Activated T-cell treated with anti-CD3 and anti-CD28 coated beads, Interleukin-2, amount 50 U/mL, for 1 hour (primary cell): ENCODE measurements around the gene SLC25A6.
"Not testable (repeated sequence)": the region's sequence is repeated elsewhere in the genome, so short reads cannot be mapped to it uniquely, and the experiment has no call there.

Experiments
- DNase-seq: peaks from one replicate; pipeline ENCODE4 v3.0.0-alpha.2; 2020

SLC25A6 gene

DNA sequence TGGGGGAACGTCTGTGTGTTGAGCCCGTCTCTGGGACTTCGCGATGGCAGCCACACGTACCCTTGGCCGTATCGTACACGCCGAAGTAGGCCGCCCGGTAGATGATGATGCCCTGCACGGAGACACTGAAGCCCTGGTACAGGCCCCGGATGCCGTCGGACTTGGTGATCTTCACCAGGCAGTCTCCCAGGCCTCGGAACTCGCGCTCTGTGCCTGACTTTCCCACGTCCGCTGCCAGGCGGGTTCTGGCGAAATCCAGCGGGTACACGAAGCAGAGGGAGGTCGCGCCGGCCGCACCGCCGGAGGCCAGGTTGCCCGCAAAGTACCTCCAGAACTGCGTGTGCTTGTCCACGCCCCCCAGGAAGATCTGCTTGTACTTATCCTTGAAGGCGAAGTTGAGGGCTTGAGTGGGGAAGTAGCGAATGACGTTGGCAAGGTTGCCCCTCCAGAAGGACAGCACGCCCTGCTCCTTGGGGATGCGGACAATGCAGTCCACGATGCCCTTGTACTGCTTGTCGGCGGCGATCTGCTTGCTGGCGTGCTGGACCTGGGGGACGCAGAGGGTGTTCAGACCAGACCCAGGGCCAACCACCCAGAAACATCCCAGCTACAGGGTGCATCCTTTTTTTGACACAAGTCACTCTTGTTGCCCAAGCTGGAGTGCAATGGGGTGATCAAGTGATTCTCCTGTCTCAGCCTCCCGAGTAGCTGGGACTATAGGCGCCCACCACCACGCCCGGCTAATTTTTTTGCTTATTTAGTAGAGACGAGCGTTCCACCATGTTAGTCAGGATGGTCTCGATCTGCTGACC is 2.5 kb downstream of the SLC25A6 start:
- DNase-seq, result peak; percentile 17

DNA sequence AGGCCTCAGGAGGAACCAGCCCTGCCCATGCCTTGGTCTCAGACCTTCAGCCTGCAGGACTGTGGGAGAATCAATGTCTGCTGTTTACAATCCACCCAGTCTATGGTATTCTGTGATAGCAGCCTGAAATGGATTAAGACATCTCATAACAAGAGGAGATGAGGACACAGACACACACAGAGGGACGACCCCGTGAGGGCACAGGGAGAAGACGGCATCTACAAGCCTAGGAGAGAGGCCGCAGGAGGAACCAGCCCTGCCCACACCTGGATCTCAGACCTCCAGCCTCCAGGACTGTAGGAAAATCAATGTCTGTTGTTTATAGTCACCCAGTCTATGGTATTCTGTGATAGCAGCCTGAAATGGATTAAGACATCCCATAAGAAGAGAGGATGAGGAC is 3.3 kb downstream of the SLC25A6 start:
- peak; percentile 2 for DNase-seq

DNA sequence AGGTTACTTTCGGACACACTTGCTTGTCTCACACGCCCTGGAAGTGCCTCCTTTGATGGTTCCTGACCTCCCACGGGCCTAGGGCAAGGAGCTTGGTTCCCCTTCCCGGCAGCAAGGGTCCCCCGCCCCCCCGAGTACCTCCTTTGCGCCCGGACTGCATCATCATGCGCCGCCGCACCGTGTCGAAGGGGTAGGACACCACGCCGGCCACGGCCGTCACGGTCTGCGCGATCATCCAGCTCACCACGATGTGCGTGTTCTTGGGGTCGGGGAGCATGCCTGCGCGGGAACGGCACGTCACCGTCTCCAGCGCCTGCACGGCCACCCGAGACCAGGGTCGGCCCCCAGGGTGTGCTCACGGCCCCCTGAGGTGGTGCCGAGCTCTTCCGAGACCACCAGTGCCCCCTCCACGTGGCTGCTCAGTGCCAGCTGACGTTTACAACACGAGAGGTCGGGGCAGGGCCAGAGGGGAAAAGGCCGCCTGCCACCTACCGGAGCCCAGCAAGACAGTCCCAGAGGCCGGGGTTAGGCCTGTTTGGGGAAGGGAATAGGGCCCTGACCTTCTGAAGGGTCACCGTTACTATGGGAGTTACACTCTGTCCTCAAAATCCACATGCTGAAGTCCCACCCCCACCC is 4.7 kb downstream of the SLC25A6 start:
- peak; percentile 13 for DNase-seq

DNA sequence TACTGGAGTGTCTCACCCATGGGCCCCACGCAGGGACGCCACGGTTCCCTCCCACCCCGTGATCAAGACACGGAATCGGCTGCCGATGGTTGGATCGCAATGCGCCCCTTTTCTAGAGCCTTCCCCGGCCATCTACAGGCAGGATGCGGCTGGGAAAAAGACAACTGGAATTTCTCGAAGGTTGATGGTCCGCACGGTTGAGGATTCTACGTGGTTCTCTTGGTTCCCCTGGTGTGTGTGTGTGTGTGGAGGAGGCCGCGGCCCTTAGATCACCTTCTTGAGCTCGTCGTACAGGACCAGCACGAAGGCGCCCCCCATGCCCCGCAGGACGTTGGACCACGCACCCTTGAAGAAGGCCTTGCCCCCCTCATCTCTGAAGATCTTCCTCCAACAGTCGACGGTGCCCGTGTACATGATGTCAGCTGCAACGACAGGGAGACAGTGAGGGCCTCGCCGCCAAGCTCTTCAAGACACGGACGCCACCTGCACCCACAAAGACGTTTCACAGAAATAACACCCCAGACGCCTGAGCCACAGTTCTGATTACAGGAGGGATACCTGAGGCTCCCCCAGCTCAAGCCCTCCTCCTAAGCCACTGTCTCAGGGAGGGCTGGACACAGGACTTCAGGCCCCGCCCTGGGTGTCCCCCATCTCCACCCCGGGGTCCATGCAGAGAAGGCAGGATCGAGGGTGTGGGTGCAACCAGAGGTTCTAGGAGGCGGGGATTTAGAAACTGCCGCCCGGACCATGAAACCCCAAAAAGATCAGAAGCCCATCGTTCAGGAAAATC is 5.4 kb downstream of the SLC25A6 start:
- no peak for DNase-seq

DNA sequence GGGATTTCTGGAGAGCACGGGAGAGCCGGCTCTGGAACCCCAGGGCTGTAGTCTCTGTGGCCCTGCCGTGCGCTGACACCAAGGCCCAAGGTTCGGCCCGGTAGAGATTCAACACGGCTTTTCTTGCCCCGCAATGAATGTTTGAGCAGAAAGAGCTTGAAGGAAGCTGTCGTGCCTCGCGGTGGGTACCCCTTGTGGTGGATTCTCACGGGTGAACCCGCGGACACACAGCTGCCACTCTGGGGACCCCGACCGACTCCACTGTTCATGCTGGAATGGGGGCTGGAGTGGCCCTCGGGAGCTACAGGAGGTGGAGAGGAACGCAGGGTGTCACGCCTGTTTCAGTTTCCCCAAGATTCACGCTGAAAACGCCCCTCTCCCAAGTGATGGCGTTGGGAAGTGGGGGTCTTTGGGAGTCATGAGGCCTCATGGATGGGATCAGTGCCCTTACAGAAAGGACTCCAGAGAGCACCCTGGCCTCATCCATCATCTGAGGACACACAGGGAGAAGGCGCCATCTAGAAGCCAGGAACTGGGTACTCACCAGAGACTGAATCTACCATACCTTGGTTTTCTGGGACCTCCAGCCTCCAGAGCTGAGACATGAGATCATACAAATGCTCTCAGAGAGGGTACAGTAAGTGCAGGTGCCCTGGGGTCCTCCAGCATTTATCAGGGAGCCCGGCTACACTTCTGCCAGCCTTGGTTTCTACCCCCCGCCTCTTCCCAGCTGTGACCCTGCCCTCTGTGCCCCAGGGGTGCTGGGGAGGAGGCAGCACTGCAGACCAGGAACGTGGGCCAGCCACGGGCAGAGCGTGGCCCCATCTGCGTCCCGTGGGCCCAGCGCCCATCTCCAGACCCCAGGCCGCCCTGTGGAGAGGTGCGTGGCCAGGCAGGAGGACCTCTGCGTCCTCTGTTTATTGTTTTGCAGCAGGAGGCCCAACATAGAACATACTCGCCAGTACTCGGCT is 6.4 kb downstream of the SLC25A6 start:
- DNase-seq, result no peak

DNA sequence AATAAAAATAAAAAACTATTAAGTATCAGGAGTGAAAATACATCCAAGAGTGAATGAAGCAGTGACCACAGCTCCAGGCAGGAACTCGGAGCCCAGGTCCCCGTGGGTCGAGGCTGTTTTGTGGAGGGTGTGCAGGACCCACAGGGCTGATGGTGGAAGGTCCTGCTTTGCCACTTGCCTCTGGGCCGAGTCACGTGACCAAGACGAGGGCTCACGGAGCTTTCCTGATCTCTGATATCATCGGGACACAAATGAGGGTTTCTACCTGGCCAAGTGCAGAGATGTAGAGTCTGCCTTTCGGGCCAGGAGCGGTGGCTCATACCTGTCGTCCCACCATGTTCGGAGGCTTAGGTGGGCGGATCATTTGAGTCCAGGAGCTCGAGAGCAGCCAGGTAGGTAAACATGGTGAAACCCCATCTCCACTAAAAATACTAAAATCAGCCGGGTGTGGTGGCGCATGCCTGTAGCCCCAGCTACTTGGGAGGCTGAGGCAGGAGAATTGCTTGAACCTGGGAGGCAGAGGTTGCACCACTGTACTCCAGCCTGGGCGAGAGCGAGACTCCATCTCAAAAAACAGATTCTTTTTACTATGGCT is 7.2 kb downstream of the SLC25A6 start:
- DNase-seq, result no peak

DNA sequence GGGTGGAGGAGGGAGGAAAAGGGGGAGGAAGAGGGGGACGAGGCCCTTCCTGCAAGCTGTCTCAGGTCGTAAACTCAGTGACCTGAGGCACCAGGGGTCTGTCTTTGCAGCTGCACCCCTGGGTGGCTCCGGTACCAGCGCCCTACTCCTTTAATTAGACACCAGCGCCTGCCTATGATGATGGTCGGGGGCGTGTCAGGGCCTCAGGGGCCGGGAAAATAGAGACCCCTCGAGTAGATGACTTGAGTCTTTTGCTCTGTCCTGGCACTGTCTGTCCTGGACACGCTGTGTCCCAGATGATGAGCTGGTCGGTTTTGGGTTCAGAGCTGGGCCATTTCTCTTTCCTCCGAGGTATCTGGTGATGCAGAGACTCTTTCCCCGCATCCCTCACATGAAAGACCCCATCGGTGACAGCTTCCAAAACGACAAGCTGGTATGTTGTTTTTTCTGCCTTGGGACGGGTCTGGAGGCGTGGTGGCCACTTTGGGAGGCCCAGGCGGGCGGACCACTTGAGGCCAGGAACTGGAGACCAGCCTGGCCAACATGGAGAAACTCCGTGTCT is 11.2 kb downstream of the SLC25A6 start:
- DNase-seq, result no peak

DNA sequence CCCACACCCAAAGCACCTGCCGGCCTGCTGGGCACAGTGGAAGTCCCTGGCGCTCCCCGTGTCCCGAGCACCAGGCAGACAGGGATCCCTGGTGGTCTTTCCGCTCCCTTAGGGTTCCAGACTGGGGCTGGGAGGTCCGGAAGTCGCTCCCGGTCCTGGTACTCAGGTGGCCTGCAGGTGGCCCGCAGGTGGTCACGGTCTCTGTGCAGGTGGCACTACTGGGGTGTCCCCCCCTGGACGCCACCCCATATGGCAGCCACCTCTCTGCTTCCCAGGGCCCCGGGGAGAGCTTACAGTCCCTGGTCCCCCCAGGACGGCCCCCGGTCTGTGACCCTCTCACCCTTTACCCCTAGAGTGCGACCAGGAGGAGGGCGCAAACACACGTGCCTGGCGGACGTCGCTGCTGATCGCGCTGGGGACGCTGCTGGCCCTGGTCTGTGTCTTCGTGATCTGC is 13.6 kb downstream of the SLC25A6 start:
- no peak for DNase-seq

DNA sequence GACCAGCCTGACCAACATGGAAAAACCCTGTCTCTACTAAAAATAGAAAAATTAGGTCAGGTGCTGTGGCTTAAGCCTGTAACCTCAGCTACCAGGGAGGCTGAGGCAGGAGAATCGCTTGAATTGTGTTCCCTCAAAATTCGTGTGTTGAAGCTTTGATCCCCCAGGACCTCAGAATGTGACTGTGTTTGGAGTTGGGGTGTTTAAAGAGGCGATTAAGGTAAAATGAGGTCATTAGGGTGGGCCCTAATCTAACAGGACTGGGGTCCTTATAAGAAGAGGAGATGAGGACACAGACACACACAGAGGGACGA is 23.6 kb downstream of the SLC25A6 start:
- DNase-seq, result no peak

DNA sequence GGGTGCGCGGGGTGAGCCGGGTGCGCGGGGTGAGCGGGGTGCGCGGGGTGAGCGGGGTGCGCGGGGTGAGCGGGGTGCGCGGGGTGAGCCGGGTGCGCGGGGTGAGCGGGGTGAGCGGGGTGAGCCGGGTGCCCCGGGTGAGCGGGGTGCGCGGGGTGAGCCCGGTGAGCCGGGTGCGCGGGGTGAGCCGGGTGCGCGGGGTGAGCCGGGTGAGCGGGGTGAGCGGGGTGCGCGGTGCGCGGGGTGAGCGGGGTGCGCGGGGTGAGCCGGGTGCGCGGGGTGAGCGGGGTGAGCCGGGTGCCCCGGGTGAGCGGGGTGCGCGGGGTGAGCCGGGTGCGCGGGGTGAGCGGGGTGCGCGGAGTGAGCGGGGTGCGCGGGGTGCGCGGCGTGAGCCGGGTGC is 25.6 kb downstream of the SLC25A6 start:
- DNase-seq, result not testable (repeated sequence)

DNA sequence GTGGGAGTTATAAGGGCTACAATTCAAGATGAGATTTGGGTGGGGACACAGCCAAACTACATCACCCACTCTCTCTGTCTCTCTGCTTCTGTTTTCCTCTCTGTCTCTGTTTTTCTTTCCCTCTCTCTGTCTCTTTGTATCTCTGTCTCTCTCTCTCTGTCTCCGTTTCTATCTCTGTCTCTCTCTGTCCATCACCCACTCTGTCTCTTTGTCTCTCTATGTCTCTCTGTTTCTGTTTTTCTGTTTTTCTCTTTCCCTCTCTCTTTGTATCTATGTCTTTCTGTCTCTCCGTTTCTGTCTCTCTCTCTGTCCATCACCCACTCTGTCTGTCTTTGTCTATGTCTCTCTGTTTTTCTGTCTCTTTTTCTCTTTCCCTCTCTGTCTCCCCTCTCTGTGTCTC is 30.0 kb downstream of the SLC25A6 start:
- no peak for DNase-seq

DNA sequence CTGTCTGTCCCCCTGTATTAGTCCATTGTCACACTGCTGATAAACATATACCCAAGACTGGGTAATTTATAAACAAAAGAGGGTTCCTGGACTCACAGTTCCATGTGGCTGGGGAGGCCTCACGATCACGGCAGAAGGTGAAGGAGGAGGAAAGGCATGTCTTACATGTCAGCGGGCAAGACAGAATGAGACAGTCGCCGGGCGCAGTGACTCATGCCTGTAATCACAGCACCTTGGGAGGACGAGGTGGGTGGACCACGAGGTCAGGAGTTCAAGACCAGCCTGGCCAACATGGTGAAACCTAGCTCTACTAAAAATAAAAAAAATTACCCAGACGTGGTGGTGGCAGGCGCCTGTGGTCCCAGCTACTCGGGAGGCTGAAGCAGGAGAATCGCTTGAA is 30.6 kb downstream of the SLC25A6 start:
- no peak for DNase-seq

DNA sequence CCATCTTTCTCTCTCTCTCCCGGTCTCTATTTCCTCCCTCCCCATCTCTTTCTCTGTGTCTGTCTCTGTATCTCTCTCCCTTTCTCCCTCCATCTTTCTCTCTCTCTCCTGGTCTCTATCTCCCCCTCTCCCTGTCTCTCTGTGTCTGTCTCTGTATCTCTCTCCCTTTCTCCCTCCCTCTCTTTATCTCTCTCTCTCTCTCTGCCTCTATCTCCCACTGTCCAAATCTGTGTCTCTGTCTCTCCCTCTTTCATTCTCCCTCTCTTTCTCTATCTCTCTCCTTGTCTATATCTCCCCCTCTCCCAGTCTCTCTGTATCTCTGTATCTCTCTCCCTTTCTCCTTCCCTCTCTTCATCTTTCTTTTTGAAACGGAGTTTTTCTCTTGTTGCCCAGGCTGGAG is 31.7 kb downstream of the SLC25A6 start:
- DNase-seq, result no peak

DNA sequence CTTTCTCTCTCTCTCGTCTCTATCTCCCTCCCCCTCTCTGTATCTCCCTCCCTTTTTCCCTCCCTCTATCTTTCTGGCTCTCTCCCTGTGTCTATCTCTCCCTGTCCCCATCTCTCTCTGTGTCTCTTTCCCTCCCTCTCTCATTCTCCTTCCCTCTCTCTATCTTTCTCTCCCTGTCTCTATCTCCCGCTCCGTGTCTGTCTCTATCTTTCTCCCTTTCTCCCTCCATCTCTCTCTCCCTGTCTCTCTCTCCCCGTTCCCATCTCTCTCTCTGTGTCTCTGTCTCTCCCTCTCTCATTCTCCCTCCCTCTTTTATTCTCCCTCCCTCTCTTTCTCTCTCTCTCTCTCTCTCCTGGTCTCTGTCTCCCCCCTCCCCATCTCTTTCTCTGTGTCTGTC is 32.4 kb downstream of the SLC25A6 start:
- no peak for DNase-seq

DNA sequence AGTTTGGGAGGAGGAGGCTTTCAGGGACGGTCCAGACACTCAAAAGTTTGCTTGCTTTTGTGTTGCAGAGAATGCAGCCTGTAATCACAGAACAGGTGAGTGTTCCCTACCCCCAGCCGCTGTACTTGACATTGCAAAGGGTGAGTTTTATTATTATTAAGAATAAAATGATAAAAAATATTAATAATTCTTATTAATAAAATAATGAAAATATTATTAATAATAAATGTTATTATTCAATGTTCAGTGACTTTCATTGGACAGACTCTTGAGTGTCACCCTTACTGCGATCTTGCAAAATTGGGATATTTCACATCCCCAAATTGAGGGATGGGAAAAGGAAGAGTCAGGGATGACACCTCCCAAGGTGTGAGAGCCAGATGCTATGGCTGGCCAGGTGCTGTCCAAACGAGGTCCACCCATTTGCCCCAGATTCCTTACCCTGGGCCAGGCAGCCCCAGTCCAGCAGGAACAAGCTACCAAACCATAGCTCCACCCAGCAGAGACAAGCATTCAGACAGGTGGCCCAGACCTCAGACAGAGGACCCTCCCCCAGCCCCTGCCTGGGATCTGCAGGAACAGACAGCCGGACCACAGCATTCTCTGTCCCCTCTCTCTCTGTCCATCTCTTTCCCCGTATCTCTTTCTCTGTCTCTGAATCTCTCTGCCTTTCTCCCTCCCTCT is 33.0 kb downstream of the SLC25A6 start:
- no peak for DNase-seq

DNA sequence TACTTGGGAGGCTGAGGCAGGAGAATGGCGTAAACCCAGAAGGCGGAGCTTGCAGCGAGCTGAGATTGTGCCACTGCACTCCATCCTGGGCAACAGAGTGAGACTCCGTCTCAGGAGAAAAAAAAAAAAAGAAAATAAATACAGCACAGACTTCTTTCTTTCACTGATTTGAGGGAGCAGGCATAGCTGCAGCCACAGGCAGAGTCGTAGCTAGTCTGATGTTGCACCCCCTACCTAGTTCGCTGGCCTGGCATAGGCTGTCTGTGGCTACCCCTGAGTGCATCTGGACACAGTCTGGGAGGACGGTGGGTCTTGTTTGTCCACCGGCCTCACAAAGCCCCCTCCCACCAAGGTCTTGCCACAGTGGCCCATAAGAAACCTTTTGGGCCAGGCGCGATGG is 33.9 kb downstream of the SLC25A6 start:
- no peak for DNase-seq

DNA sequence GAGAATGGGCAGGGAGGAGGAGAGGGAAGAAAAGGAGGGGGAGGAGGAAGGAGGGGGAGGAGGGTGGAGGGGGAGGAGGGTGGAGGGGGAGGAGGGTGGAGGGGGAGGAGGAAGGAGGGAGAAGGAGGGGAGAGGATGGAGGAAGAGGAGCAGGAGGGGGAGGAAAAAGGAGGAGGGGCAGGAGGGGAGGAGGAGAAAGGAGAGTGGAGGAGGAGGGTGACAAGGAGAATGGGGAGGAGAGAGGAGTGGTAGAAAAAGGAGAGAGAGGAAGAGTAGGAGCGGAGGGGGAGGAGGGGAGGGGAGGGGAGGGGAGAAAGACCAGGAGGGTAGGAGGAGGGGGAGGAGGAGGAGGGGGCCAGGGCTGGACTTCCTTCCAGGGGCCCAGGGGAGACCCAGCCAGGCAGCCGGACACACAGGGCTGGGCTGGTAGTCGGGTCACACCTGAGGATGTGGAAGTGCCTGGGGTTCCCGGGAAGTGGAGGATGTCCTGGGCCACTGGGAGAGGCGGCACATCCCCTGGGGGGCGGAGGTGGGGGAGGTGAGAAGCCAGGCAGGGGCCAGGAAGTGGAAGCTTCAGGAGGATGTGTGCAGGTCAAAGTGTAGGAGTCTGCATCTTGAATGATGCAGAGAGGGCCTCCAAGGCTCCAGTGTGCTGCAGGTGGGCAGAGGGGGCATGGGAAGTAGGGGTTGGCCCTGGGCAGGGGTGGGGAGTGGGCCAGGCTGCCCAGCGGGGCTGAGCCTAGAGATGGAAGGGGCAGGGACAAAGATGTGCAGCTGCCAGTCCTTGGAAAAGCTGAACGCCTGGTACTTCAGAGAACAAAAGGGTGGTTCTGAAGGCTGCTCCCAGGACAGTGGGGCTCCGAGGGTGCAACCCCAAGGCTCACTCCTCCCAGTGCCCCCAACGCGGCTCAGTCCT is 36.5 kb downstream of the SLC25A6 start:
- no peak for DNase-seq

DNA sequence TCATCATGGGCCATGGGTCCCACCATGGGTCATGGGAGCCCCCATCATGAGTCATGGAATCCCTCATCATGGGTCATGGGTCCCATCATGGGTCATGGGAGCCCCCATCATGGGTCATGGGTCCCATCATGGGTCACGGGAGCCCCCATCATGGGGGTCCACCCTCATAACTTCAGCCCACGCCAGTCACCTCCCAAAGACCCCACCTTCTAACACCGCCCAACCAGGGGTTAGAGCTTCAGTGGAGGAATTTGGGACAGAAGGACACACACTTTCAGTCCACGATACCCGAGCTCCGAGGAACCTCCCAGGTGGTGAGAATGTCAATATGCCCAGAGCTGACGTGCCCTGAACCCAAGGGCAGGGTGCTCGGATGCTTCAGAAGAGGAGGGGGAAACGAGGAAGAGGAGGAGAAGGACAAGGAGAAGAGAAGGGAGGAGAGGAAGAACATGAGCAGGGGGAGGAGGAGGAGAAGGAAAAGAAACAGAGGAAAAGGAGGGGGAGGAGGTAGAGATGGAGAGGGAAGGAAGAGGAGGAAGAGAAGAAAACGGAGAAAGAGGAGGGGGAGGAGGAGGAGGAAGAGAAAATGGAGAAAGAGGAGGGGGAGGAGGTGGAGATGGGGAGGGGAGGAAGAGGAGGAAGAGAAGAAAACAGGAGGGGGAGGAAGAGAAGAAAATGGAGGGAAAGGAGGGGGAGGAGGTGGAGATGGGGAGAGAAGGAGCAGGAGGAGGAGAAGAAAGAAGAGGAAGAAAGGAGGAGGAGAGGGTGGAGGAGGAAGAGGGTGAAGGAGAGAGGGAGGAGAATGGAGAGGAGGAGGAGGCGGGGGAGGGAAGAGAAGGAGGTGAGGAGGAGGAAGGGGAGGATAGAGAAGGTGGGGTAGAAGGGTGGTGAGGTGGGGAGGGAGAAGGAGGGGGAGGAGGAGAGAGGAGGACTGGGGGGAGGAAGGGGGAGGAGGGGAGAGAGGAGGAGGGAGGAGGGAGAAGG is 37.6 kb downstream of the SLC25A6 start:
- no peak for DNase-seq
